ENCODE results near the gene LAMA3. TPM values are rescaled to one million over a fixed set of nuclear protein-coding genes. Genes with fewer than 3 reads are reported as not detected.

The LAMA3 gene
- total RNA-seq, 1 experiment from 2014 or later: 207 TPM

- no peaks in the 10 kb centered on the region for H3K36me3 Mint-ChIP-seq (ENCODE audit: insufficient read depth, unreplicated experiment)
- intact Hi-C loops (cut with micrococcal nuclease; ENCODE audit: unreplicated experiment): no loop called here
- no peaks in the 10 kb centered on the region for H3K9me3 Mint-ChIP-seq (ENCODE audit: low read depth, unreplicated experiment)
- no peak for TF ChIP-seq CTCF (IDR thresholded peaks at IDR 0.05; ENCODE audit: unreplicated experiment)
- peaks cover 15% of the 10 kb centered on the region for H3K27me3 Mint-ChIP-seq (ENCODE audit: unreplicated experiment)
- no peak for DNase-seq
- no peak overlapping the region for H3K27ac Mint-ChIP-seq (ENCODE audit: unreplicated experiment)
- no TSS peak for BruUV-seq (replicated peaks)
- no peak overlapping the region for H3K4me3 Mint-ChIP-seq (ENCODE audit: low read depth, unreplicated experiment)
- peaks cover 9% of the 10 kb centered on the region for H3K4me1 Mint-ChIP-seq (ENCODE audit: low read depth, unreplicated experiment)
- CTCF ChIA-PET: no interaction called here
Measured at GRCh38 chr18:23682472-23682871, 6.8 kb upstream of the LAMA3 start.

GRCh38 chr18:23683155-23683554 lies 6.1 kb upstream of the LAMA3 start:
- H3K36me3 Mint-ChIP-seq (ENCODE audit: insufficient read depth, unreplicated experiment): no peaks in the 10 kb centered on the region
- CTCF ChIA-PET: interaction anchor here (0.6 kb wide), 1 partner anchor 866 kb away, joined by 5 read pairs; no protein-coding TSS in a partner anchor
- no peak for TF ChIP-seq CTCF (IDR thresholded peaks at IDR 0.05; ENCODE audit: unreplicated experiment)
- H3K27ac Mint-ChIP-seq (ENCODE audit: unreplicated experiment): no peak overlapping the region
- no peak overlapping the region for H3K4me3 Mint-ChIP-seq (ENCODE audit: low read depth, unreplicated experiment)
- H3K27me3 Mint-ChIP-seq (ENCODE audit: unreplicated experiment): peaks cover 15% of the 10 kb centered on the region
- intact Hi-C loops (cut with micrococcal nuclease; ENCODE audit: unreplicated experiment): no loop called here
- no TSS peak for BruUV-seq (replicated peaks)
- peaks cover 9% of the 10 kb centered on the region for H3K4me1 Mint-ChIP-seq (ENCODE audit: low read depth, unreplicated experiment)
- no peak for DNase-seq
- no peaks in the 10 kb centered on the region for H3K9me3 Mint-ChIP-seq (ENCODE audit: low read depth, unreplicated experiment)

GRCh38 chr18:23683671-23684070 lies 5.6 kb upstream of the LAMA3 start:
- TF ChIP-seq CTCF (IDR thresholded peaks at IDR 0.05; ENCODE audit: unreplicated experiment): no peak
- BruUV-seq (replicated peaks): no TSS peak
- H3K4me1 Mint-ChIP-seq (ENCODE audit: low read depth, unreplicated experiment): peaks cover 9% of the 10 kb centered on the region
- H3K4me3 Mint-ChIP-seq (ENCODE audit: low read depth, unreplicated experiment): no peak overlapping the region
- peaks cover 10% of the 10 kb centered on the region for H3K27me3 Mint-ChIP-seq (ENCODE audit: unreplicated experiment)
- no peaks in the 10 kb centered on the region for H3K9me3 Mint-ChIP-seq (ENCODE audit: low read depth, unreplicated experiment)
- CTCF ChIA-PET: interaction anchor here (0.6 kb wide), 1 partner anchor 865 kb away, joined by 5 read pairs; no protein-coding TSS in a partner anchor
- no peaks in the 10 kb centered on the region for H3K36me3 Mint-ChIP-seq (ENCODE audit: insufficient read depth, unreplicated experiment)
- intact Hi-C loops (cut with micrococcal nuclease; ENCODE audit: unreplicated experiment): no loop called here
- DNase-seq: no peak
- H3K27ac Mint-ChIP-seq (ENCODE audit: unreplicated experiment): no peak overlapping the region

- CTCF ChIA-PET: interaction anchor here (0.7 to 1.0 kb wide), 3 partner anchors 33 to 773 kb away, joined by 3 to 4 read pairs (median 3); no protein-coding TSS in a partner anchor
Measured at GRCh38 chr18:23684515-23685197, 4.6 kb upstream of the LAMA3 start.

More at GRCh38 chr18:23684515-23685197, 4.6 kb upstream of the LAMA3 start:
- Mint-ChIP-seq H3K27ac (ENCODE audit: unreplicated experiment) (no peak overlapping the region), H3K4me3 (ENCODE audit: low read depth, unreplicated experiment) (no peak overlapping the region), H3K27me3 (ENCODE audit: unreplicated experiment) (peaks cover under 1% of the 10 kb centered on the region), H3K4me1 (ENCODE audit: low read depth, unreplicated experiment) (peaks cover 9% of the 10 kb centered on the region), H3K9me3 (ENCODE audit: low read depth, unreplicated experiment) (no peaks in the 10 kb centered on the region), H3K36me3 (ENCODE audit: insufficient read depth, unreplicated experiment) (peaks cover 10% of the 10 kb centered on the region)
- DNase-seq: no peak
- no TSS peak for BruUV-seq (replicated peaks)
- TF ChIP-seq CTCF (IDR thresholded peaks at IDR 0.05; ENCODE audit: unreplicated experiment): no peak
- intact Hi-C loops (cut with micrococcal nuclease; ENCODE audit: unreplicated experiment): no loop called here
